Thyroid gland (tissue), 4 donors: Measurements from ENCODE around the gene UBE2D1. TPM values are rescaled to one million over a fixed set of nuclear protein-coding genes. Genes with fewer than 3 reads are reported as not detected.

Experiments
- DNase-seq, 2 donors: peaks; one replicate each; pipeline ENCODE4 v3.0.0-alpha.2; 2019
- H3K27ac ChIP-seq, 3 donors: fragments of 200-600 bp; sonication (generic); 1 replicate in 2 of 3; 2 replicates in 1 of 3; pipeline ENCODE4 v1.5.1; 2016 to 2019; ENCODE audit warnings: mild to moderate bottlenecking in 1 of 3, moderate library complexity in 1 of 3
- H3K27me3 ChIP-seq: fragments of 200-600 bp; sonication (generic); one replicate; pipeline ENCODE4 v1.5.1; 2019
- H3K36me3 ChIP-seq, 2 donors: fragments of 200-600 bp; sonication (generic); one replicate each; pipeline ENCODE4 v1.5.1; 2016 to 2019
- H3K4me1 ChIP-seq, 2 donors: fragments of 200-600 bp; sonication (generic); one replicate each; pipeline ENCODE4 v1.5.1; 2017 to 2019
- H3K4me3 ChIP-seq, 3 donors: fragments of 200-600 bp; sonication (generic); replicated peaks in 1 of 3; 1 replicate in 2 of 3; 2 replicates in 1 of 3; pipeline ENCODE4 v1.5.1; 2016; ENCODE audit warnings: mild to moderate bottlenecking in 1 of 3
- H3K9me3 ChIP-seq: fragments of 200-600 bp; sonication (generic); one replicate; pipeline ENCODE4 v1.5.1; 2017
- POLR2A ChIP-seq, 2 donors: fragments of 450-650 bp; IDR thresholded peaks; one replicate each; pipeline ENCODE4 v1.6.1; 2017; ENCODE audit warnings: antibody characterized with exemption in 2 of 2, mild to moderate bottlenecking in 2 of 2, moderate library complexity in 1 of 2
- WGBS, 2 donors: methylation state at CpG; one replicate each; pipeline ENCODE4 v1.1.5; 2017; 5-methylcytosine and 5-hydroxymethylcytosine counted together
- intact Hi-C: fragments of 100-400 bp; cut with DNase I; formaldehyde crosslinking; loops from one replicate; pipeline ENCODE4 v1.15.1; 2023
- total RNA-seq, 4 donors: library from RNA; depleted of rRNA; stranded (reverse); fragments of >200 nt; gene quantifications; one replicate each; pipeline ENCODE4 v1.2.3, GENCODE V29; 2016
- TF ChIP-seq, protein P1 (sequence below), 6 experiments: fragments of 200-600 bp in 3 of 6; fragments of 450-650 bp in 3 of 6; sonication (generic) in 3 of 6; IDR thresholded peaks; one replicate each; pipeline ENCODE4 v1.5.1; 2016 to 2019; ENCODE audit warnings: antibody characterized with exemption in 6 of 6, mild to moderate bottlenecking in 2 of 6, inconsistent platforms in 1 of 6, moderate library complexity in 1 of 6

The UBE2D1 gene
- total RNA-seq, 4 donors from 2014 or later, result 11.3 to 25.4 (median 18.7) TPM

DNA sequence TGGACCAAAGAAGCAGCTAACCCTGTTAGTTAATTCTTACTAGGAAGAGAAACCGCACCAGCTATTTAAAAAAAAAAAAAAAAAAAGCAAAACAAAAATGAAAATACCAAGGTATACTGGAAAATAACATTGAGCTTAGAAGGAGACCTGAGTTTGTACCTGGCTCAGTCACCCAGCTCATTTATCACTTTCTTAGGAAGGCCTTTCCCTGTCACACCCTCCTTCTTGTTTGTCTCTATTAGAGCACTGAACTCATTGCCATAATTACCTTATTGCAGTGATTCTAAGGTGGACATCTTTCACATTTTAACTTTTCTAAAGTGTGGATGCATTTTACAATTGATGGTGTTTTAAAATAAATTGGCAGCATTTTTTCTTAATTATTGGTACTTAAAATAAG lies 24.1 kb downstream of the UBE2D1 start:
- no peak for DNase-seq

DNA sequence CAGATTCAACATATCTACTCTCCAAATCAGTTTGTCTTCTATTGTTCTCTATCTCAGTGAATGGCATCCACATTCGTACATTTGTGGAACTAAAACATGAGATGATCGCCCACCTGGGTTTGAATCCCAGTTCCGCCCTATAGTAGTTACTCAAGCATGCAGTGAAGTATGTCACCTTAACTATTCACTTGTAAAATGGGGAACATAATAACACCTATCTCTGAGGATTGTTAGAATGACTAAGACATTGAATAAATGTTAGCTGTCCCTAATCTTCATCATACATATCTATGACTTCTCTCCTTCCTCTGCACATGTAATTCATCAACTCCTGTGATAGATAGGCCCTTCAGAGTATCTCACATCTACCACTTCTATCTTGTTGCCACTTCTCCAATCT lies 24.7 kb downstream of the UBE2D1 start:
- Histone ChIP-seq H3K4me3 (no peak overlapping the region), H3K27me3 (no peaks in the 10 kb centered on the region), H3K9me3 (no peaks in the 10 kb centered on the region), H3K36me3 (no peaks in the 10 kb centered on the region), H3K27ac (no peak overlapping the region), H3K4me1 (peaks cover 0 to 3% of the 10 kb centered on the region in 2 donors)
- intact Hi-C loops, result no loop called here
- 96 to 98% methylated on average over 3 of the region's 3 CpGs for WGBS, 2 donors
- no peak for TF ChIP-seq POLR2A (IDR thresholded peaks at IDR 0.05)
- TF ChIP-seq, protein P1, sequence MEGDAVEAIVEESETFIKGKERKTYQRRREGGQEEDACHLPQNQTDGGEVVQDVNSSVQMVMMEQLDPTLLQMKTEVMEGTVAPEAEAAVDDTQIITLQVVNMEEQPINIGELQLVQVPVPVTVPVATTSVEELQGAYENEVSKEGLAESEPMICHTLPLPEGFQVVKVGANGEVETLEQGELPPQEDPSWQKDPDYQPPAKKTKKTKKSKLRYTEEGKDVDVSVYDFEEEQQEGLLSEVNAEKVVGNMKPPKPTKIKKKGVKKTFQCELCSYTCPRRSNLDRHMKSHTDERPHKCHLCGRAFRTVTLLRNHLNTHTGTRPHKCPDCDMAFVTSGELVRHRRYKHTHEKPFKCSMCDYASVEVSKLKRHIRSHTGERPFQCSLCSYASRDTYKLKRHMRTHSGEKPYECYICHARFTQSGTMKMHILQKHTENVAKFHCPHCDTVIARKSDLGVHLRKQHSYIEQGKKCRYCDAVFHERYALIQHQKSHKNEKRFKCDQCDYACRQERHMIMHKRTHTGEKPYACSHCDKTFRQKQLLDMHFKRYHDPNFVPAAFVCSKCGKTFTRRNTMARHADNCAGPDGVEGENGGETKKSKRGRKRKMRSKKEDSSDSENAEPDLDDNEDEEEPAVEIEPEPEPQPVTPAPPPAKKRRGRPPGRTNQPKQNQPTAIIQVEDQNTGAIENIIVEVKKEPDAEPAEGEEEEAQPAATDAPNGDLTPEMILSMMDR (IDR thresholded peaks at IDR 0.05), result no peak
- no peak for DNase-seq

More for the DNA sequence above, 24.1 kb downstream of the UBE2D1 start:
- WGBS, 2 donors, result 95 to 97% methylated on average over 1 of the region's 1 CpG
- intact Hi-C loops, result no loop called here
- no peaks in the 10 kb centered on the region for H3K36me3 ChIP-seq
- no peaks in the 10 kb centered on the region for H3K9me3 ChIP-seq
- peaks cover 0 to 3% of the 10 kb centered on the region in 2 donors for H3K4me1 ChIP-seq
- H3K27ac ChIP-seq, result no peak overlapping the region
- TF ChIP-seq POLR2A (IDR thresholded peaks at IDR 0.05), result no peak
- TF ChIP-seq, protein P1 (IDR thresholded peaks at IDR 0.05), result no peak
- H3K27me3 ChIP-seq, result no peaks in the 10 kb centered on the region
- no peak overlapping the region for H3K4me3 ChIP-seq

DNA sequence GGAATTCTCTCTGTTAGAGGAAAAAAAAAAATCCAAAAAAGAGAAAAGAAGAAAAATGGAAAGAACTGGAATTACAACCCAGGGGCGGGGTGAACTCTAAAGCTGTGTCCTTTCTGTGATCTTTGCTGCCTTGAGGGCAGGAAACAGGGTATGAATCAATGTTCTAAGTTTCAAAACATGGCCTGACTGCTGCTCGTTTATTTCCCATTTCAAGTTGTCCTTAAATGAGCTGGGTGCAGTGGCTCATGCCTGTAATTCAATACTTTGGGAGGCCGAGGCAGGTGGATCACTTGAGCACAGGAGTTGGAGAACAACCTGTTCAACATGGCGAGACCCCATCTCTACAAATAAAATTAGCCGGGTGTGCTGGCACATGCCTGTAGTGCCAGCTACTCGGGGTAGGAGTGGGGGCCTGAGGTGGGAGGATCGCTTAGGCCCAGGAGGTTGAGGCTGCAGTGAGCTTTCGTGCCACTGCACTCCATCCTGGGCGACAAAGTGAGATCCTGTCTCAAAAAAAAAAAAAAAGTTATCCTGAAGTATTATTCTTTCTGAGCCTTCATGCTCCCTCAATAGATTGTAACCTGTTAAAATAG lies 25.7 kb downstream of the UBE2D1 start:
- Histone ChIP-seq H3K27ac (no peak overlapping the region), H3K27me3 (no peaks in the 10 kb centered on the region), H3K4me1 (peaks cover 0 to 3% of the 10 kb centered on the region in 2 donors), H3K4me3 (no peak overlapping the region), H3K36me3 (peaks cover 0 to 3% of the 10 kb centered on the region in 2 donors), H3K9me3 (no peaks in the 10 kb centered on the region)
- 84 to 88% methylated on average over 9 of the region's 9 CpGs for WGBS, 2 donors
- no peak for TF ChIP-seq POLR2A (IDR thresholded peaks at IDR 0.05)
- TF ChIP-seq, protein P1 (IDR thresholded peaks at IDR 0.05), result no peak
- intact Hi-C loops, result no loop called here
- no peak for DNase-seq

DNA sequence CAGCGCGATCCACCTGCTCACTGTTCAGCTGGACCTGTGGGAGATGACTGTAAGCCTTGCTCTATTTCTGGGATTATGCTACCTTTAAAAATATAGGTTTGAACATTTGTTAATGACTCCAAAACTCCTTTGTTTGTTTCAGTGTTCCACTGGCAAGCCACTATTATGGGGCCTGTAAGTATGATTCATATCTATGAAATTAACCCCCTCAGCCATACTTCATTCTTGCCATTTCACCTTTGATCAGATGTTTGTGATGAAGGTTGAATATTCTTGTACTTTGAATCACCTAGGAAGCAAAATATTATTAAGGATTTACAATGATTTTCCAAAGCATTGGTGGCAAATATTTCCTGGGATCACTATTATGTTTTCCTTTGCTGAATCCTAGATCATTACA lies 26.5 kb downstream of the UBE2D1 start:
- peaks cover 0 to 3% of the 10 kb centered on the region in 2 donors for H3K36me3 ChIP-seq
- WGBS, 2 donors, result 96 to 97% methylated on average over 2 of the region's 2 CpGs
- no peak for TF ChIP-seq POLR2A (IDR thresholded peaks at IDR 0.05)
- TF ChIP-seq, protein P1 (IDR thresholded peaks at IDR 0.05), result no peak
- no peaks in the 10 kb centered on the region for H3K27me3 ChIP-seq
- intact Hi-C loops, result no loop called here
- no peak overlapping the region for H3K4me3 ChIP-seq
- DNase-seq, result no peak
- no peak overlapping the region for H3K27ac ChIP-seq
- no peaks in the 10 kb centered on the region for H3K9me3 ChIP-seq
- H3K4me1 ChIP-seq, result peaks cover 0 to 3% of the 10 kb centered on the region in 2 donors

DNA sequence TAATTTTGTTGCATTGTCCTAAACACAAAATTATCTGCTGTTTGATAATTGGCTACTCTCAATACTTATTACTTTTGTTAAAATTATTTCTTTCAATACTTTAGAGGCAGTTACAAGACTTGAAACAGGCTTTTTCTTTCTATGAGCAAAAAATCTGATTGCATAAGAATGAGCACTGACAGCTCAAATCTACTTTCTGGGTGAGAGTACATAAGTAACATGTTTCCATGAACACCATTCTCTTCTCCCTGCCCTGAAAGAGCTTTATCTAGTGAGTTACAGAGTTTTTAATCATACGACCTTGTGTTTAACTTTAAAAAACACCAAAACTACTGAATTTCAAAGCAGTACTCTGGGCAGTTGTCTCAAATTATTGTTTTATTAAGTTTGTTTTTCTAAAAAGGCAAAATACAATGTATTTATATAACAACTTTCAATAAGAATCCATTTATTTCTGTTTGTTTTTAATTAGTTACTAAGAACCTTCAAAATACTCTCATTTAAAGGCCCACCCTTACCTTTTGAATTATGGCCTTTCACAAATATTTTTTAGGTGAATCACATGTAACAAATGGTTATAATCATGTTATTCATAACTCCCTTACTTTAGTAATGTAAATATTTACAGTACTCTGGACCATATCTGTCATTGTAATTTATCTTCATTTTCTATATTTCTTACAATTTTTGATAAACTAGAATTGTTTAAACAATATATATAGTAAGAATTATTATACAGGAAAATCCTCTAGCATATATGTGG lies 27.4 kb downstream of the UBE2D1 start:
- TF ChIP-seq, protein P1 (IDR thresholded peaks at IDR 0.05), result no peak
- no peak for TF ChIP-seq POLR2A (IDR thresholded peaks at IDR 0.05)
- H3K36me3 ChIP-seq, result peaks cover 0 to 3% of the 10 kb centered on the region in 2 donors
- no peaks in the 10 kb centered on the region for H3K27me3 ChIP-seq
- H3K4me1 ChIP-seq, result no peaks in the 10 kb centered on the region
- intact Hi-C loops, result no loop called here
- WGBS, 2 donors, result 89 to 91% methylated on average over 1 of the region's 1 CpG
- no peak for DNase-seq
- no peak overlapping the region for H3K4me3 ChIP-seq
- no peak overlapping the region for H3K27ac ChIP-seq
- H3K9me3 ChIP-seq, result no peaks in the 10 kb centered on the region
